ENCODE results near the gene SLC35F1.

Gene SLC35F1

GRCh38 chr6:118252474-118252873, 345.4 kb downstream of the SLC35F1 start:
- no peak for DNase-seq (ENCODE audit: low read depth in 1 of 2, low spot score in 1 of 2)

GRCh38 chr6:118253741-118254140, 346.7 kb downstream of the SLC35F1 start:
- no peak for DNase-seq (ENCODE audit: low read depth in 1 of 2, low spot score in 1 of 2)

GRCh38 chr6:118260833-118261232, 353.8 kb downstream of the SLC35F1 start:
- no peak for DNase-seq (ENCODE audit: low read depth in 1 of 2, low spot score in 1 of 2)

- no peak for DNase-seq (ENCODE audit: low read depth in 1 of 2, low spot score in 1 of 2)
Measured at GRCh38 chr6:118263921-118264486, 356.9 kb downstream of the SLC35F1 start.

- no peak for DNase-seq (ENCODE audit: low read depth in 1 of 2, low spot score in 1 of 2)
Measured at GRCh38 chr6:118269659-118270058, 362.6 kb downstream of the SLC35F1 start.

- no peak for DNase-seq (ENCODE audit: low read depth in 1 of 2, low spot score in 1 of 2)
Measured at GRCh38 chr6:118277631-118278030, 370.6 kb downstream of the SLC35F1 start.

- no peak for DNase-seq (ENCODE audit: low read depth in 1 of 2, low spot score in 1 of 2)
Measured at GRCh38 chr6:118280210-118280609, 373.1 kb downstream of the SLC35F1 start.

GRCh38 chr6:118281291-118281690, 374.2 kb downstream of the SLC35F1 start:
- no peak for DNase-seq (ENCODE audit: low read depth in 1 of 2, low spot score in 1 of 2)

- peak in 1 of 2 donors; percentile 43 for DNase-seq (ENCODE audit: low read depth in 1 of 2, low spot score in 1 of 2)
Measured at GRCh38 chr6:118283766-118284165, 376.7 kb downstream of the SLC35F1 start.

- DNase-seq (ENCODE audit: low read depth in 1 of 2, low spot score in 1 of 2) = no peak
Measured at GRCh38 chr6:118284736-118285360, 377.8 kb downstream of the SLC35F1 start.

GRCh38 chr6:118285791-118286190, 378.7 kb downstream of the SLC35F1 start:
- DNase-seq (ENCODE audit: low read depth in 1 of 2, low spot score in 1 of 2) = no peak

GRCh38 chr6:118288355-118289124, 381.5 kb downstream of the SLC35F1 start:
- DNase-seq (ENCODE audit: low read depth in 1 of 2, low spot score in 1 of 2) = no peak

GRCh38 chr6:118292558-118292957, 385.5 kb downstream of the SLC35F1 start:
- DNase-seq (ENCODE audit: low read depth in 1 of 2, low spot score in 1 of 2) = no peak

- no peak for DNase-seq (ENCODE audit: low read depth in 1 of 2, low spot score in 1 of 2)
Measured at GRCh38 chr6:118294906-118295305, 387.8 kb downstream of the SLC35F1 start.

GRCh38 chr6:118295336-118295735, 388.3 kb downstream of the SLC35F1 start:
- DNase-seq (ENCODE audit: low read depth in 1 of 2, low spot score in 1 of 2) = no peak

- no peak for DNase-seq (ENCODE audit: low read depth in 1 of 2, low spot score in 1 of 2)
Measured at GRCh38 chr6:118296129-118296901, 389.3 kb downstream of the SLC35F1 start.

- no peak for DNase-seq (ENCODE audit: low read depth in 1 of 2, low spot score in 1 of 2)
Measured at GRCh38 chr6:118297821-118298220, 390.8 kb downstream of the SLC35F1 start.

- no peak for DNase-seq (ENCODE audit: low read depth in 1 of 2, low spot score in 1 of 2)
Measured at GRCh38 chr6:118298476-118299427, 391.7 kb downstream of the SLC35F1 start.

GRCh38 chr6:118299457-118299856, 392.4 kb downstream of the SLC35F1 start:
- no peak for DNase-seq (ENCODE audit: low read depth in 1 of 2, low spot score in 1 of 2)

GRCh38 chr6:118304321-118304720, 397.3 kb downstream of the SLC35F1 start:
- no peak for DNase-seq (ENCODE audit: low read depth in 1 of 2, low spot score in 1 of 2)
